SK-N-SH treated with all-trans-retinoic acid at 6 μM for 48 hours (cell line): Measurements from ENCODE around the gene RBFOX2.

ENCODE experiments used
- ATAC-seq: fragments of 200-7000 bp; cut with Tn5 transposase; 3 replicates; pipeline ENCODE4 v1.9.1; 2020; ENCODE audit warnings: mild to moderate bottlenecking, moderate library complexity
- ARNTL ChIP-seq: fragments of 450-650 bp; formaldehyde crosslinking; IDR thresholded peaks from 2 replicates; pipeline ENCODE4 v1.5.0; 2020; ENCODE audit warnings: low read depth, mild to moderate bottlenecking, moderate library complexity, borderline replicate concordance
- BACH2 ChIP-seq: fragments of 250-450 bp; sonication (Bioruptor Pico); IDR thresholded peaks from 2 replicates; pipeline ENCODE4 v1.9.0; 2021; ENCODE audit warnings: mild to moderate bottlenecking, borderline replicate concordance
- CREB5 ChIP-seq: fragments of 250-450 bp; sonication (Bioruptor Pico); IDR thresholded peaks from 2 replicates; pipeline ENCODE4 v1.5.1; 2020; ENCODE audit warnings: low read depth, mild to moderate bottlenecking, moderate library complexity
- CSRNP3 ChIP-seq: fragments of 250-450 bp; sonication (Bioruptor Pico); IDR thresholded peaks from 2 replicates; pipeline ENCODE4 v1.5.1; 2021; ENCODE audit warnings: mild to moderate bottlenecking, moderate library complexity
- GLIS3 ChIP-seq: fragments of 250-450 bp; sonication (Bioruptor Pico); IDR thresholded peaks from 2 replicates; pipeline ENCODE4 v1.5.0; 2020; ENCODE audit warnings: mild to moderate bottlenecking, moderate library complexity
- OSR1 ChIP-seq: fragments of 250-450 bp; sonication (Bioruptor Pico); IDR thresholded peaks from 2 replicates; pipeline ENCODE4 v1.8.0; 2022; ENCODE audit warnings: moderate library complexity, mild to moderate bottlenecking, inconsistent platforms
- POU6F1 ChIP-seq: fragments of 250-450 bp; sonication (Bioruptor Pico); IDR thresholded peaks from 2 replicates; pipeline ENCODE4 v1.8.0; 2021; ENCODE audit warnings: low read depth, mild to moderate bottlenecking, moderate library complexity, borderline replicate concordance
- PPARA ChIP-seq: fragments of 250-450 bp; sonication (Bioruptor Pico); IDR thresholded peaks from 2 replicates; pipeline ENCODE4 v1.5.0; 2020; ENCODE audit warnings: mild to moderate bottlenecking, borderline replicate concordance
- RARB ChIP-seq: fragments of 250-450 bp; sonication (Bioruptor Pico); IDR thresholded peaks from 2 replicates; pipeline ENCODE4 v1.8.0; 2021; ENCODE audit warnings: mild to moderate bottlenecking, moderate library complexity
- SNAI2 ChIP-seq: fragments of 250-450 bp; sonication (Bioruptor Pico); IDR thresholded peaks from 2 replicates; pipeline ENCODE4 v1.5.0; 2020; ENCODE audit warnings: mild to moderate bottlenecking, moderate library complexity
- TOX ChIP-seq: fragments of 250-450 bp; sonication (Bioruptor Pico); IDR thresholded peaks from 2 replicates; pipeline ENCODE4 v1.8.0; 2021; ENCODE audit warnings: mild to moderate bottlenecking, moderate library complexity, borderline replicate concordance
- TSHZ2 ChIP-seq: fragments of 250-450 bp; sonication (Bioruptor Pico); IDR thresholded peaks from 2 replicates; pipeline ENCODE4 v1.5.0; 2020; ENCODE audit warnings: mild to moderate bottlenecking, moderate library complexity
- ZC3H10 ChIP-seq: fragments of 250-450 bp; sonication (Bioruptor Pico); IDR thresholded peaks from 2 replicates; pipeline ENCODE4 v1.5.1; 2021; ENCODE audit warnings: mild to moderate bottlenecking, moderate library complexity
- ZFP3 ChIP-seq: fragments of 250-450 bp; sonication (Bioruptor Pico); IDR thresholded peaks from 2 replicates; pipeline ENCODE4 v1.5.0; 2020; ENCODE audit warnings: mild to moderate bottlenecking, moderate library complexity
- ZNF565 ChIP-seq: fragments of 450-650 bp; formaldehyde crosslinking; conservative IDR thresholded peaks from 2 replicates; pipeline ENCODE4 v1.5.0; 2020; ENCODE audit warnings: low read depth, mild to moderate bottlenecking, moderate library complexity
- ZNF70 ChIP-seq: fragments of 450-650 bp; formaldehyde crosslinking; IDR thresholded peaks from 2 replicates; pipeline ENCODE4 v1.5.0; 2020; ENCODE audit warnings: mild to moderate bottlenecking, moderate library complexity

The RBFOX2 gene

GRCh38 chr22:36026741-36027140 is 1.9 kb downstream of the RBFOX2 start (continued):
- TF ChIP-seq CSRNP3 (CRISPR knock-in tag): no peak
- TF ChIP-seq BACH2 (CRISPR knock-in tag): no peak
- no peak for TF ChIP-seq ZC3H10 (CRISPR knock-in tag)

- TF ChIP-seq TOX (no peak), ZNF70 (no peak), BACH2 (CRISPR knock-in tag) (no peak), TSHZ2 (CRISPR knock-in tag) (no peak), PPARA (CRISPR knock-in tag) (no peak), POU6F1 (CRISPR knock-in tag) (no peak), GLIS3 (CRISPR knock-in tag) (no peak), SNAI2 (CRISPR knock-in tag) (no peak), ARNTL (CRISPR knock-in tag) (no peak)
- ATAC-seq: no peak
Measured at GRCh38 chr22:36022697-36023096, 5.9 kb downstream of the RBFOX2 start.

GRCh38 chr22:36022162-36022561 is 6.5 kb downstream of the RBFOX2 start:
- TF ChIP-seq CREB5 (CRISPR knock-in tag) (no peak), ZC3H10 (CRISPR knock-in tag) (no peak), OSR1 (CRISPR knock-in tag) (no peak), GLIS3 (CRISPR knock-in tag) (no peak), RARB (CRISPR knock-in tag) (no peak), POU6F1 (CRISPR knock-in tag) (no peak), TSHZ2 (CRISPR knock-in tag) (no peak), ZNF565 (no peak), ZFP3 (CRISPR knock-in tag) (no peak)
- peak; percentile 57 for ATAC-seq
